SK-N-MC (cell line): ENCODE measurements around the gene DUS1L.

ENCODE experiments used
- DNase-seq: peaks from one replicate; pipeline ENCODE4 v3.0.0-alpha.2; 2011; ENCODE audit warnings: low read depth, low spot score
- H3K27ac ChIP-seq: fragments of 200-600 bp; sonication (generic); 2 replicates; pipeline ENCODE4 v1.5.1; 2016; ENCODE audit warnings: mixed run types
- H3K36me3 ChIP-seq: fragments of 200-600 bp; sonication (generic); 2 replicates; pipeline ENCODE4 v1.6.1; 2017; ENCODE audit warnings: antibody characterized with exemption, low read length, mixed read lengths; ENCODE audit not compliant: insufficient read depth
- H3K4me3 ChIP-seq: fragments of 200-600 bp; sonication (generic); 2 replicates; pipeline ENCODE4 v1.5.1; 2016
- H3K9ac ChIP-seq: fragments of 200-600 bp; sonication (generic); 2 replicates; pipeline ENCODE4 v1.8.0; 2017; ENCODE audit warnings: mixed run types, mixed read lengths; ENCODE audit not compliant: insufficient read length
- H3K9me3 ChIP-seq: fragments of 200-600 bp; sonication (generic); 2 replicates; pipeline ENCODE4 v1.6.1; 2017; ENCODE audit warnings: low read depth, mild to moderate bottlenecking, antibody characterized with exemption, low read length, moderate library complexity, mixed read lengths
- EZH2 ChIP-seq: fragments of 200-600 bp; sonication (generic); IDR thresholded peaks from one replicate; pipeline ENCODE4 v1.6.1; 2017; ENCODE audit warnings: antibody characterized with exemption
- FOXP2 ChIP-seq: optimal IDR thresholded peaks from 2 replicates; pipeline ENCODE3; 2011; ENCODE audit warnings: mild to moderate bottlenecking, moderate library complexity; ENCODE audit not compliant: insufficient read depth; ENCODE audit errors: extremely low read length, control extremely low read depth
- POLR2AphosphoS5 ChIP-seq: IDR thresholded peaks from 2 replicates; pipeline ENCODE4 v1.6.1; 2012; ENCODE audit warnings: mild to moderate bottlenecking, low read depth, low read length, borderline replicate concordance

The DUS1L gene

DNA sequence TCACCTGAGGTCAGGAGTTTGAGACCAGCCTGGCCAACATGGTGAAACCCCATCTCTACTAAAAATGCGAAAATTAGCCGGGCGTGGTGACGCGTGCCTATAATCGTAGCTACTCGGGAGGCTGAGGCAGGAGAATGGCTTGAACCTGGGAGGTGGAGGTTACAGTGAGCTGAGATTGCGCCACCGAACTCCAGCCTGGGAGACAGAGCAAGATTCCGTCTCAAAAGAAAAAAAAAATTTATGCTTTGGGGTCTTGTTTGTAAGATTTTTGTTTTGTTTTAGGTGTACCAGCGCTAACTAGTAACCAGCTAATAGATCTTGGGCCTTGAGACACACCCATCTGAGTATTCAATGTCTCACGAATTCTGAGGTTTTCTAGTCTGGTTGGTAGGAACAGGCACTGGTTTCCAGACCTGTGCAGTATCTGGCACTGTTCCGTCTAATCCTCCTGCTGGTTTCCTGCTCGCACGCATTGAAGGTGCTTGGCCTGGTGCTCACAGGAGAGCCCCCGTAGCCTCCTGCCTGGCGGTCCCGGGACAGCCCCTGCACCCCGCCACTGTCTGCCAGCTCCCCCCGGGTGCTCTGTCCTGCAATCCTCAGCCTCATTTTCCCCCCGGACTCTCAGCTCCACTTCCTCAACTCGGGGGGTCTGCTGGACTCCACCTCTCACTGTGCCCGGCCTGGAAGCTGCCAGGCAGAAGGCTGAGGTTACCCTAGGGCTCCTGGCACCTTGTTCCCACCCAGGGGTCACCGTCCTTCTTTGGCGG is 10.6 kb upstream of the DUS1L start:
- Histone ChIP-seq H3K9ac (no peak overlapping the region), H3K4me3 (no peak overlapping the region), H3K27ac (peak overlapping the region; percentile 56; the same call in 1 of the 2 replicates), H3K9me3 (no peaks in the 10 kb centered on the region), H3K36me3 (peaks cover 30% of the 10 kb centered on the region; the same call in 1 of the 2 replicates)
- DNase-seq = no peak
- TF ChIP-seq FOXP2 = no peak
- TF ChIP-seq POLR2AphosphoS5 = no peak
- no peak for TF ChIP-seq EZH2

DNA sequence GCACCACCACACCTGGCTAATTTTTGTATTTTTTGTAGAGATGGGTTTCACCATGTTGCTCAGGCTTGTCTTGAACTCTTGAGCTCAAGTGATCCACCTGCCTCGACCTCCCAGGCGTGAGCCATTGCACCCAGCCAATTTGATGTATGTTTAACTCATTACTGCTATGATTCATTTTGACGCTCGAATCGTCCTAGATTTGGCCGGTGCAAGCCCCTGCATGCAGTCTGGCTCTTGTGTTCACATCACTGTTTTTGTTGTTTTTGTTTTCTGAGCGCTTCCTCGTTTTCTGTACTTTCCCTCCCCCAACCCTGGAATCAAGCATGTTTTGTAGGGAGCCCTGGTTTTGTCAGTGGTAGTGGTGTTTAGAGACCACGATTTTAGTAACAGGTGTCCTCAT is 7.8 kb upstream of the DUS1L start:
- TF ChIP-seq EZH2 (no peak), FOXP2 (no peak), POLR2AphosphoS5 (no peak)
- Histone ChIP-seq H3K36me3 (peaks cover 5% of the 10 kb centered on the region; the same call in 1 of the 2 replicates), H3K27ac (no peak overlapping the region), H3K9me3 (no peaks in the 10 kb centered on the region), H3K9ac (no peak overlapping the region), H3K4me3 (no peak overlapping the region)
- DNase-seq = no peak

DNA sequence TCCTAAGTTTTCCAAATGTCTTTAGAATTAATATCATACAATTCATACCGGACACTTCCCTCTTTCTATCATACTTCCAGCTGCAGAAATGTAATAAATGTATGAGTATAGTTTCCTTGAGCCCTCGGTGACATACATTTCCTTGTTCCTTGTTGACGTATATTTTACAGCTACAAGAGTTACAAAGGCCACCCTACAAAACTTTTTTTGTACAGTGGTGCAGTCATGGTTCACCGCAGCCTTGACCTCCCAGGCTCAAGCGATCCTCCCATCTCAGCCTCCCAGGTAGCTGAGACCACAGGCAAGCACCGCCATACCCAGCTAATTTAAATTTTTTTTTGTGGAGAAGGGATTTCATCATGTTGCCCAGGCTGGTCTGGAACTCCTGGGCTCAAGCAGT is 7.2 kb upstream of the DUS1L start:
- Histone ChIP-seq H3K4me3 (no peak overlapping the region), H3K27ac (no peak overlapping the region), H3K36me3 (no peaks in the 10 kb centered on the region; the same call in 1 of the 2 replicates), H3K9ac (no peak overlapping the region), H3K9me3 (no peaks in the 10 kb centered on the region)
- TF ChIP-seq FOXP2 (no peak), EZH2 (no peak), POLR2AphosphoS5 (no peak)
- DNase-seq = no peak

DNA sequence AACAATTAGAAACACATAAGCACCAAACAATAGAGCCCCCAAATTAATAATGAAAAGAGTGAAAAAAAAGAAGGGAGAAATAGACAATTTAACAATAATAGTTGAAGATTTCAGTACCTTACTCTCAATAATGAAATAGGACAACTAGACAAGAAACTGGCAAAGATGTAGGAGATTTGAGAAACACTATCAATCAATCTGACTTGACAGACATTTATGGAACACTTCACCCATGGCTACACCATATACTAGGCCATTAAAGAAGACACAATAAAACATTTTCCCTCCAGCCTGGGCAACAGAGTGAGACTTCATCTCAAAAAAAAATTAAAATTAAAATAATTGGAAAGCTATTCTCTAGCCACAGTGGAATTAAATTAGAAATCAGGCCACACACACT is 5.0 kb upstream of the DUS1L start:
- no peaks in the 10 kb centered on the region for H3K9me3 ChIP-seq
- H3K4me3 ChIP-seq = no peak overlapping the region
- no peaks in the 10 kb centered on the region for H3K36me3 ChIP-seq
- TF ChIP-seq POLR2AphosphoS5 (no peak), FOXP2 (no peak), EZH2 (no peak)
- DNase-seq = no peak
- H3K27ac ChIP-seq = no peak overlapping the region
- no peak overlapping the region for H3K9ac ChIP-seq

DNA sequence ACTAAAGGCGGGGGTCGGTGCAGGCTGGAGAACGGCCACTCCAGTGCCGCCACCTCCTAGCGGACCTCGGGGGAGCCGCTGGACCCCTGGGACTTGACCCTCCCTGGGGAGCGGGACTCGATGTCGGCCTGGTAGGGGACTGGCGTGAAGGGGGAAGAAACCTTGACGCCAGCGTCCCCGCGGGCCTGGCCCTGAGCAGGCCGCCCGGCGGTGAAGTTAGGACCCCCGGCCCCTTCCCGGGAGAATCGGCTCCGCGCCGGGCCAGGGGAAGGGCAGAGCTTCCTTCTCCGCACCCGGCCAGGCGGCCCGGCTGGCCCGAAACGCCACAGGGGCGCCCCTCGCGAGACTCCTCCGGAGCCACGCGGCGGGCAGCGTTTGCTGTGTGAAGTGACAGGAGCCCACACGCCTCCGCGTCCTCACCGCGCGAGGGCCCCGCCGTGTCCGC is 389 bp downstream of the DUS1L start:
- DNase-seq = no peak
- H3K9me3 ChIP-seq = no peaks in the 10 kb centered on the region
- no peak for TF ChIP-seq FOXP2
- no peak for TF ChIP-seq POLR2AphosphoS5
- TF ChIP-seq EZH2 = no peak
- peak overlapping the region; percentile 90 for H3K4me3 ChIP-seq
- H3K9ac ChIP-seq = peak overlapping the region; percentile 96
- peaks cover 18% of the 10 kb centered on the region; the same call in 1 of the 2 replicates for H3K36me3 ChIP-seq
- H3K27ac ChIP-seq = no peak overlapping the region

DNA sequence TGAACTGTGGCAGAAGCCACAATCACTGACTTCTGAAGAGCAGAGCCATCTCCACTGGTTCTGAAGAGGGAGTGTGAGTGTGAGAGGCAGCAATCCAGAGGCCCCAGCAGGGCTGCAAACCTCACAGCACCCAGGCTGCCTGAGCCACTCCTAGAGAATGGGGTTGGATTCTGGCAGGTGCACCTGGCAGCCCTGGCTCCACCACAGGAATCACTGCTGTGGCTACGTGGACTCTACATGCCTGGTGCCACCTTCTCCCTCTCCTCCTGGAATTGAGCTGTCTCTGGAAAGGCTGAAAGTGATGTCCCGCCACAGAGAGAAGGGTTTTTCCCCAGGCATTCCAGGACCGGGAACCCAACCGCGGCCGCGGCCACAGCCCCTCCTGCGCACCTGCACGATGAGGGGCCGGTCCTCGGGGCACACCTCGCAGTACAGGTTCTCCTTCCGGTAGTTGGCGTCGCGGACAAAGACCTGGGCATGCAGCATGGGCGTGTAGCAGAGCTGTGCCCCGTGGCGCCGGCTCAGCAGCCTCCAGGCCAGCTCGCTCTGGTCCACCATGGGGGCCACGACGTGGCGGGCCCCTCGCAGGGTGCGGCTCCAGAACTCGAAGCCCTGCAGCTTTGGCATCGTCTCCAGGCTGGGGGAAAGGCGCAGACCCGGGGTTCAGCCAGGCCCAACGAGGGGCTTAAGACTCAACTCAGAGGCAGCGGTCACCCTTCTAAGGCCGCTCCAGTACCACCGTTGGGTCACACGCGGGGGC is 991 bp downstream of the DUS1L start:
- peaks cover 24% of the 10 kb centered on the region; the same call in 1 of the 2 replicates for H3K36me3 ChIP-seq
- H3K9ac ChIP-seq = peak overlapping the region; percentile 96
- H3K9me3 ChIP-seq = no peaks in the 10 kb centered on the region
- peak overlapping the region; percentile 90 for H3K4me3 ChIP-seq
- DNase-seq = no peak
- H3K27ac ChIP-seq = no peak overlapping the region
- no peak for TF ChIP-seq POLR2AphosphoS5
- TF ChIP-seq FOXP2 = no peak
- no peak for TF ChIP-seq EZH2

DNA sequence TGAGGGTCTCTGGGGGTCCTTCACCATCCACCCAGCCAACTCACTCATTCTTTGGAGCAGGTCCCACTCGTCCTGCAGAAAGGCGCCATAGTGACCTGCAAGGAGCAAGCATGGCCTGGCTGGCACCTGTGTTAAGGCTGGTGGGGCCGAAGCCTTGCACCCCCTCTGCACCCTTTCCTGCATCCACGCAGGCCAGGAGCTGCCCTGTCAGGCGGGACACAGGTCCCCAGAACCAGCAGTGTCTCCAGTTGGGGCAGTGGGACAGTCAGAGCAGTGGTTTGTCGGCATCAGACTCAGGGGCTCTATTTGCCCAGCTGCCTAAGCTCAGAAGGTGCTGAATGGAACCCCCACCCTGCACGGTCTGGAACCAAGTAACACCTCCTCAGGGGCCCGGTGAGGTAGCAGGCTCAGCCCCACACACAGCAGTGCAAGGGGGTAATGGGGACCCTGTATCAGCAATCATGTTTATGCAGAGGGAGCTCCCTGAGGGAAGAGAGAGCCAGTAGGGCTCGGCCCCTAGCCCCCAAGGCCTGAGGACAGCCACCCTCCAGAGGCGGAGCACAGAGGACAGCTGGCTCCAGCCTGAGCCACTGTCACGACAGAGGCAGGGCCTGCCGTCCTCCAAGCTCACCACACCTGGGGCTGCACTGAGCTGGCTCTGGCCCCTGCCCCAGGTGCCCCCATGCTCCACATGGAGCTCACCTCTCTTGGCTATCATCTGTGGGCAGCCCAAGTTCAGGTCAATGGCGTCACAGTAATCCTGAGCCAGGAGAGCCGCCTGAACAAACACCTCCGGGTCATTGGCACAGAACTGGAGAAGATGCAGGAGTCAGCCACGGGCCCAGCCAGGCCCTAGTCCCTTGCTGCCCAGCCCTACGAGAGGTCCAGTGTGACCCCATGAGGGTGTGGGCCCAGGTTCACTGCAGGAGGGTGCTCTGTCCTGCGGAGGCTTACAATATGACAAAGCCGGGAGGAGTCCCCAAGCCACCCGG is 1.9 kb downstream of the DUS1L start:
- H3K4me3 ChIP-seq = peak overlapping the region; percentile 90; the same call in 1 of the 2 replicates
- H3K9ac ChIP-seq = peak overlapping the region; percentile 96
- H3K36me3 ChIP-seq = peaks cover 25% of the 10 kb centered on the region; the same call in 1 of the 2 replicates
- no peak for TF ChIP-seq POLR2AphosphoS5
- TF ChIP-seq FOXP2 = no peak
- TF ChIP-seq EZH2 = no peak
- H3K9me3 ChIP-seq = no peaks in the 10 kb centered on the region
- H3K27ac ChIP-seq = no peak overlapping the region
- DNase-seq = no peak
